Peyer's patch (tissue), 4 donors: ENCODE measurements around the gene COQ3.

ENCODE experiments used
- CTCF ChIP-seq, 6 experiments: fragments of 450-650 bp in 4 of 6; fragments of 200-600 bp in 2 of 6; sonication (generic) in 1 of 6; IDR thresholded peaks; one replicate each; pipeline ENCODE4 v1.5.1; 2017 to 2019; ENCODE audit warnings: antibody characterized with exemption in 6 of 6, mild to moderate bottlenecking in 3 of 6, moderate library complexity in 1 of 6
- POLR2A ChIP-seq, 2 donors: fragments of 450-650 bp; IDR thresholded peaks; one replicate each; pipeline ENCODE4 v1.5.1; 2017; ENCODE audit warnings: antibody characterized with exemption in 2 of 2, mild to moderate bottlenecking in 2 of 2, moderate library complexity in 2 of 2

GRCh38 chr6:99345164-99345563 is 48.8 kb downstream of the COQ3 start:
- no peak for TF ChIP-seq CTCF (IDR thresholded peaks at IDR 0.05)
- TF ChIP-seq POLR2A (IDR thresholded peaks at IDR 0.05): no peak
